Astrocyte (in vitro differentiated cells and primary cell): ENCODE measurements around the gene HIF1AN. TPM values are rescaled to one million over a fixed set of nuclear protein-coding genes. Genes with fewer than 3 reads are reported as not detected.

Experiments used
- DNase-seq: peaks from one replicate; pipeline ENCODE4 v3.0.0-alpha.2; 2010; ENCODE audit warnings: low read depth
- FAIRE-seq: peaks from 2 replicates; lab custom pipeline; 2011; peaks lifted over from hg19 to GRCh38; lab: Jason Lieb, UNC
- H2AFZ ChIP-seq: 2 replicates; pipeline ENCODE4 v1.6.0; 2012; ENCODE audit warnings: low read depth, low read length, inconsistent platforms
- H3K27ac ChIP-seq: 2 replicates; pipeline ENCODE4 v1.5.1; 2011; ENCODE audit warnings: low read depth, low read length, inconsistent platforms
- H3K27me3 ChIP-seq: 2 replicates; pipeline ENCODE4 v1.6.0; 2011; ENCODE audit warnings: low read length, inconsistent platforms; ENCODE audit not compliant: insufficient read depth
- H3K36me3 ChIP-seq: 2 replicates; pipeline ENCODE4 v1.5.1; 2011; ENCODE audit warnings: low read length, inconsistent platforms; ENCODE audit not compliant: insufficient read depth
- H3K4me1 ChIP-seq: 2 replicates; pipeline ENCODE4 v1.5.1; 2011; ENCODE audit warnings: low read length, inconsistent platforms; ENCODE audit not compliant: insufficient read depth
- H3K4me2 ChIP-seq: 2 replicates; pipeline ENCODE4 v1.6.0; 2012; ENCODE audit warnings: low read length, inconsistent platforms
- H3K4me3 ChIP-seq: 2 replicates; pipeline ENCODE4 v1.5.1; 2011; ENCODE audit warnings: low read depth, mild to moderate bottlenecking, low read length, inconsistent platforms; ENCODE audit not compliant: insufficient read depth
- H3K79me2 ChIP-seq: 2 replicates; pipeline ENCODE4 v1.6.0; 2012; ENCODE audit warnings: mild to moderate bottlenecking, low read length, inconsistent platforms; ENCODE audit not compliant: insufficient read depth
- H3K9ac ChIP-seq: 2 replicates; pipeline ENCODE4 v1.6.0; 2012; ENCODE audit warnings: mild to moderate bottlenecking, low read length, inconsistent platforms
- H3K9me3 ChIP-seq: 2 replicates; pipeline ENCODE4 v1.5.1; 2012; ENCODE audit warnings: low read depth, mild to moderate bottlenecking, low read length, inconsistent platforms; ENCODE audit not compliant: insufficient read depth
- H4K20me1 ChIP-seq: 2 replicates; pipeline ENCODE4 v1.6.0; 2012; ENCODE audit warnings: low read length, inconsistent platforms; ENCODE audit not compliant: insufficient read depth
- H3K27ac Mint-ChIP-seq: one replicate; pipeline ENCODE4 v1.8.0; 2021; ENCODE audit warnings: mild to moderate bottlenecking, mixed read lengths; ENCODE audit not compliant: unreplicated experiment
- H3K27me3 Mint-ChIP-seq: one replicate; pipeline ENCODE4 v1.8.0; 2021; ENCODE audit warnings: low read depth, mixed read lengths; ENCODE audit not compliant: unreplicated experiment
- H3K36me3 Mint-ChIP-seq: one replicate; pipeline ENCODE4 v1.8.0; 2021; ENCODE audit warnings: low read depth, mixed read lengths; ENCODE audit not compliant: unreplicated experiment
- H3K4me1 Mint-ChIP-seq: one replicate; pipeline ENCODE4 v1.8.0; 2021; ENCODE audit warnings: low read depth, mixed read lengths; ENCODE audit not compliant: unreplicated experiment
- H3K4me3 Mint-ChIP-seq: one replicate; pipeline ENCODE4 v1.8.0; 2021; ENCODE audit warnings: mild to moderate bottlenecking, moderate library complexity, mixed read lengths; ENCODE audit not compliant: unreplicated experiment
- H3K9me3 Mint-ChIP-seq: one replicate; pipeline ENCODE4 v1.8.0; 2021; ENCODE audit warnings: mild to moderate bottlenecking, mixed read lengths; ENCODE audit not compliant: unreplicated experiment
- EZH2 ChIP-seq: IDR thresholded peaks from 2 replicates; pipeline ENCODE4 v1.6.1; 2012; ENCODE audit warnings: mild to moderate bottlenecking, low read length, inconsistent platforms; ENCODE audit not compliant: insufficient read depth
- total RNA-seq: library from RNA; stranded (reverse); gene quantifications from 2 replicates; pipeline ENCODE4 v1.2.1, GENCODE V29; 2021
- TF ChIP-seq, protein P1 (sequence below): IDR thresholded peaks from 2 replicates; pipeline ENCODE4 v1.5.1; 2011; ENCODE audit warnings: low read depth, mild to moderate bottlenecking, inconsistent platforms, low read length, moderate library complexity; ENCODE audit not compliant: insufficient read depth

The HIF1AN gene
- total RNA-seq, 1 donor from 2014 or later = 49.4 TPM

DNA sequence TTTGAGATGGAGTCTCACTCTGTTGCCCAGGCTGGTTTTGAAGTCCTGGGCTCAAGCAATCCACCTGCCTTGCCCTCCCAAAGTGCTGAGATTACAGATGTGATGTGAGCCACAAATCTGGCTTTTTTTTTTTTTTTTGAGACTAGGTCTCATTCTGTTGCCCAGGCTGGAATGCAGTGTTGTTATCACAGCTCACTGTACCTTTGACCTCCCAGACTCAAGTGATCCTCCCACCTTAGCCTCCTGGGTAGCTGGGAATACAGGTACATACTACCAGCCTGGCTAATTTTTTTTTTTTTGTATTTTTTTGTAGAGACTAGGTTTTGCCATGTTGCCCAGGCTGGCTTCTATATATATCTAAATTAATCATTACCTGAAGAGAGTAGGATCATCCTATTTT, 62.4 kb downstream of the HIF1AN start:
- Mint-ChIP-seq H3K27ac (no peak overlapping the region), H3K36me3 (no peaks in the 10 kb centered on the region), H3K4me3 (no peak overlapping the region), H3K4me1 (peaks cover 2% of the 10 kb centered on the region), H3K9me3 (no peaks in the 10 kb centered on the region), H3K27me3 (peaks cover 43% of the 10 kb centered on the region)
- FAIRE-seq (no peak), DNase-seq (no peak)
- Histone ChIP-seq H3K79me2 (no peaks in the 10 kb centered on the region), H3K4me1 (no peaks in the 10 kb centered on the region), H3K27me3 (peaks cover 6% of the 10 kb centered on the region), H3K36me3 (no peaks in the 10 kb centered on the region), H3K9ac (no peak overlapping the region), H4K20me1 (no peaks in the 10 kb centered on the region), H3K4me2 (no peak overlapping the region), H3K27ac (no peak overlapping the region), H2AFZ (no peak overlapping the region), H3K4me3 (no peak overlapping the region), H3K9me3 (no peaks in the 10 kb centered on the region)
- no peak for TF ChIP-seq EZH2
- TF ChIP-seq, protein P1, sequence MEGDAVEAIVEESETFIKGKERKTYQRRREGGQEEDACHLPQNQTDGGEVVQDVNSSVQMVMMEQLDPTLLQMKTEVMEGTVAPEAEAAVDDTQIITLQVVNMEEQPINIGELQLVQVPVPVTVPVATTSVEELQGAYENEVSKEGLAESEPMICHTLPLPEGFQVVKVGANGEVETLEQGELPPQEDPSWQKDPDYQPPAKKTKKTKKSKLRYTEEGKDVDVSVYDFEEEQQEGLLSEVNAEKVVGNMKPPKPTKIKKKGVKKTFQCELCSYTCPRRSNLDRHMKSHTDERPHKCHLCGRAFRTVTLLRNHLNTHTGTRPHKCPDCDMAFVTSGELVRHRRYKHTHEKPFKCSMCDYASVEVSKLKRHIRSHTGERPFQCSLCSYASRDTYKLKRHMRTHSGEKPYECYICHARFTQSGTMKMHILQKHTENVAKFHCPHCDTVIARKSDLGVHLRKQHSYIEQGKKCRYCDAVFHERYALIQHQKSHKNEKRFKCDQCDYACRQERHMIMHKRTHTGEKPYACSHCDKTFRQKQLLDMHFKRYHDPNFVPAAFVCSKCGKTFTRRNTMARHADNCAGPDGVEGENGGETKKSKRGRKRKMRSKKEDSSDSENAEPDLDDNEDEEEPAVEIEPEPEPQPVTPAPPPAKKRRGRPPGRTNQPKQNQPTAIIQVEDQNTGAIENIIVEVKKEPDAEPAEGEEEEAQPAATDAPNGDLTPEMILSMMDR = no peak

DNA sequence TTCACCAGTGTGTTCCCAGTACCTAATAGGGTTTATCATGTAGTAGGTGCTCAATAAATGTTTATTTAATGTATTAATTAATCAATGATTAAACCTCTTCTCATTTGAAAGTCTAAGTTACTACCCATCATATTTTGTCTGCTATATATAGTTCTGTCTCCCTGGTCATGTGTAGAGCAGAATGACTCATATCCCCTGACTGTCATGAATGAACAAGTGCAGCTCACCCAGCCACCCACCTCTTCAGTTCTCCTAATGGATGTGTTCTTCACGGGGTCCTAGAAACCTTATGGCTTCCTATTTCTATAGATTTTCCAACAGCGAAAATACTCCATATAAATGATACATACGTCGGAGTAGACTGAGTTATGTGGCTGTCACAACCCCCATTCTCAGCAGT, 64.5 kb downstream of the HIF1AN start:
- H3K79me2 ChIP-seq = no peaks in the 10 kb centered on the region

DNA sequence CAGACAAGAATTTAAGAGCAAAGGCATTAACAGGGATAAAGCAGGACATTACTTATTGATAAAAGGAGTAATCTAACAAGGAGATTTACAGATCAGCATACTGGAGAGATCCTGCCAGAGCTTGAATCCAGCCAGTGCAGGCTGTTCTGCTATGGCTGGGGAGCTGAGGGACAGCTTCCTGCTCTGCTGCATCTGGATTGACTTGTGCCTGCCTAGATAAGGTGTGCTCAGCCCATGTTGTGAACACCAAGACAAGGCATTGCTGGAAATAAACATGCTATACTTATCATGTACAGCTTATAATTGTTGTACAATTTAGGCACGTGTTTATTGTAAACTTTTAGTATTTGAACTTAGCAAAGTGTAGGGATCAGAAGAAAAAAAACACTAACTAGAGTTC, 71.7 kb downstream of the HIF1AN start:
- DNase-seq (no peak), FAIRE-seq (no peak)
- no peak overlapping the region for H3K9ac ChIP-seq
- H3K27ac ChIP-seq = no peak overlapping the region
- no peak overlapping the region for H3K4me3 ChIP-seq
- no peaks in the 10 kb centered on the region for H3K4me1 ChIP-seq
- no peaks in the 10 kb centered on the region for H3K27me3 ChIP-seq
- H3K27ac Mint-ChIP-seq = no peak overlapping the region
- no peak overlapping the region for H3K4me3 Mint-ChIP-seq
- H4K20me1 ChIP-seq = no peaks in the 10 kb centered on the region
- no peaks in the 10 kb centered on the region for H3K36me3 Mint-ChIP-seq
- no peaks in the 10 kb centered on the region for H3K79me2 ChIP-seq
- no peaks in the 10 kb centered on the region for H3K36me3 ChIP-seq
- H3K4me2 ChIP-seq = no peak overlapping the region
- peaks cover 53% of the 10 kb centered on the region for H3K27me3 Mint-ChIP-seq
- H2AFZ ChIP-seq = no peak overlapping the region
- TF ChIP-seq, protein P1 = no peak
- no peak for TF ChIP-seq EZH2
- no peaks in the 10 kb centered on the region for H3K4me1 Mint-ChIP-seq
- no peaks in the 10 kb centered on the region for H3K9me3 ChIP-seq
- peaks cover 2% of the 10 kb centered on the region for H3K9me3 Mint-ChIP-seq

More for the DNA sequence above, 64.5 kb downstream of the HIF1AN start:
- H3K27me3 ChIP-seq = peaks cover 3% of the 10 kb centered on the region
- Mint-ChIP-seq H3K27me3 (peaks cover 35% of the 10 kb centered on the region), H3K36me3 (no peaks in the 10 kb centered on the region), H3K27ac (no peak overlapping the region), H3K4me1 (peaks cover 2% of the 10 kb centered on the region), H3K4me3 (no peak overlapping the region), H3K9me3 (no peaks in the 10 kb centered on the region)
- no peak overlapping the region for H3K27ac ChIP-seq
- no peaks in the 10 kb centered on the region for H4K20me1 ChIP-seq
- H3K4me1 ChIP-seq = no peaks in the 10 kb centered on the region
- no peak overlapping the region for H3K4me2 ChIP-seq
- no peak overlapping the region for H3K4me3 ChIP-seq
- H3K36me3 ChIP-seq = no peaks in the 10 kb centered on the region
- DNase-seq (no peak), FAIRE-seq (no peak)
- H3K9ac ChIP-seq = no peak overlapping the region
- no peaks in the 10 kb centered on the region for H3K9me3 ChIP-seq
- TF ChIP-seq, protein P1 = no peak
- TF ChIP-seq EZH2 = no peak
- no peak overlapping the region for H2AFZ ChIP-seq
